ENCODE data around the gene BIRC7.

BIRC7 gene

GRCh38 chr20:63255931-63256704, 20.4 kb downstream of the BIRC7 start:
- no peak for DNase-seq
- Histone ChIP-seq H3K4me2 (ENCODE audit: low read length) (no peak overlapping the region), H3K27me3 (ENCODE audit: insufficient read depth, low read length, poor library complexity) (peaks cover 10% of the 10 kb centered on the region), H2BK120ac (ENCODE audit: low read depth, low read length) (no peak overlapping the region), H2BK15ac (replicated peaks; ENCODE audit: low read depth) (no peak overlapping the region), H2AK5ac (ENCODE audit: low read length) (no peak overlapping the region), H3K79me1 (ENCODE audit: low read length) (no peaks in the 10 kb centered on the region), H3K56ac (ENCODE audit: low read length) (no peak overlapping the region), H4K8ac (ENCODE audit: low read depth, low read length) (no peak overlapping the region), H3K18ac (ENCODE audit: low read length) (no peak overlapping the region), H2BK5ac (ENCODE audit: low read length) (no peak overlapping the region), H3K27ac (ENCODE audit: low read depth, low read length) (no peak overlapping the region), H3K4ac (ENCODE audit: low read depth, low read length) (no peak overlapping the region), H3K36me3 (ENCODE audit: control insufficient read depth, insufficient read depth, low read length) (no peaks in the 10 kb centered on the region), H3K23ac (ENCODE audit: low read length) (no peak overlapping the region), H4K5ac (ENCODE audit: low read length) (no peak overlapping the region), H3K4me3 (ENCODE audit: low read length) (no peak overlapping the region), H3K9ac (ENCODE audit: low read length) (no peak overlapping the region), H3K4me1 (ENCODE audit: control insufficient read depth, low read depth, low read length) (no peaks in the 10 kb centered on the region), H3K79me2 (ENCODE audit: control insufficient read depth, insufficient read depth, low read length) (no peaks in the 10 kb centered on the region)
- 100% methylated on average over 1 of the region's 31 CpGs for WGBS (ENCODE audit: extremely low coverage, insufficient coverage, low lambda C conversion rate)

GRCh38 chr20:63256954-63257353, 21.2 kb downstream of the BIRC7 start:
- Histone ChIP-seq H3K4me2 (ENCODE audit: low read length) (no peak overlapping the region), H3K27me3 (ENCODE audit: insufficient read depth, low read length, poor library complexity) (peaks cover 10% of the 10 kb centered on the region), H3K4ac (ENCODE audit: low read depth, low read length) (no peak overlapping the region), H2BK15ac (replicated peaks; ENCODE audit: low read depth) (no peak overlapping the region), H3K4me3 (ENCODE audit: low read length) (no peak overlapping the region), H4K5ac (ENCODE audit: low read length) (no peak overlapping the region), H3K9ac (ENCODE audit: low read length) (no peak overlapping the region), H3K79me2 (ENCODE audit: control insufficient read depth, insufficient read depth, low read length) (no peaks in the 10 kb centered on the region), H3K27ac (ENCODE audit: low read depth, low read length) (no peak overlapping the region), H3K4me1 (ENCODE audit: control insufficient read depth, low read depth, low read length) (no peaks in the 10 kb centered on the region), H2BK120ac (ENCODE audit: low read depth, low read length) (no peak overlapping the region), H2AK5ac (ENCODE audit: low read length) (no peak overlapping the region), H4K8ac (ENCODE audit: low read depth, low read length) (no peak overlapping the region), H3K18ac (ENCODE audit: low read length) (no peak overlapping the region), H3K79me1 (ENCODE audit: low read length) (no peaks in the 10 kb centered on the region), H3K36me3 (ENCODE audit: control insufficient read depth, insufficient read depth, low read length) (no peaks in the 10 kb centered on the region), H2BK5ac (ENCODE audit: low read length) (no peak overlapping the region), H3K56ac (ENCODE audit: low read length) (peak overlapping the region; percentile 49), H3K23ac (ENCODE audit: low read length) (no peak overlapping the region)
- no peak for DNase-seq
- no CpG with 5 or more reads among the region's 4 CpGs for WGBS (ENCODE audit: extremely low coverage, insufficient coverage, low lambda C conversion rate)

GRCh38 chr20:63257629-63258028, 21.9 kb downstream of the BIRC7 start:
- no peak for DNase-seq
- H3K27ac ChIP-seq (ENCODE audit: low read depth, low read length) = no peak overlapping the region
- no peak overlapping the region for H2BK120ac ChIP-seq (ENCODE audit: low read depth, low read length)
- H2AK5ac ChIP-seq (ENCODE audit: low read length) = no peak overlapping the region
- no peak overlapping the region for H3K56ac ChIP-seq (ENCODE audit: low read length)
- no peak overlapping the region for H2BK5ac ChIP-seq (ENCODE audit: low read length)
- H3K79me2 ChIP-seq (ENCODE audit: control insufficient read depth, insufficient read depth, low read length) = no peaks in the 10 kb centered on the region
- no peaks in the 10 kb centered on the region for H3K4me1 ChIP-seq (ENCODE audit: control insufficient read depth, low read depth, low read length)
- no peak overlapping the region for H2BK15ac ChIP-seq (replicated peaks; ENCODE audit: low read depth)
- no peak overlapping the region for H3K23ac ChIP-seq (ENCODE audit: low read length)
- no peak overlapping the region for H3K4me3 ChIP-seq (ENCODE audit: low read length)
- H3K36me3 ChIP-seq (ENCODE audit: control insufficient read depth, insufficient read depth, low read length) = no peaks in the 10 kb centered on the region
- no peak overlapping the region for H4K8ac ChIP-seq (ENCODE audit: low read depth, low read length)
- H3K18ac ChIP-seq (ENCODE audit: low read length) = no peak overlapping the region
- H3K27me3 ChIP-seq (ENCODE audit: insufficient read depth, low read length, poor library complexity) = peaks cover 10% of the 10 kb centered on the region
- H3K4ac ChIP-seq (ENCODE audit: low read depth, low read length) = no peak overlapping the region
- H3K79me1 ChIP-seq (ENCODE audit: low read length) = no peaks in the 10 kb centered on the region
- H4K5ac ChIP-seq (ENCODE audit: low read length) = no peak overlapping the region
- H3K9ac ChIP-seq (ENCODE audit: low read length) = no peak overlapping the region
- H3K4me2 ChIP-seq (ENCODE audit: low read length) = no peak overlapping the region
- WGBS (ENCODE audit: extremely low coverage, insufficient coverage, low lambda C conversion rate) = no CpG with 5 or more reads among the region's 13 CpGs

GRCh38 chr20:63258781-63259180, 23.1 kb downstream of the BIRC7 start:
- no peak for DNase-seq
- Histone ChIP-seq H3K4me2 (ENCODE audit: low read length) (no peak overlapping the region), H3K18ac (ENCODE audit: low read length) (no peak overlapping the region), H2BK5ac (ENCODE audit: low read length) (no peak overlapping the region), H3K79me1 (ENCODE audit: low read length) (no peaks in the 10 kb centered on the region), H3K79me2 (ENCODE audit: control insufficient read depth, insufficient read depth, low read length) (no peaks in the 10 kb centered on the region), H2BK120ac (ENCODE audit: low read depth, low read length) (no peak overlapping the region), H3K4me3 (ENCODE audit: low read length) (no peak overlapping the region), H2AK5ac (ENCODE audit: low read length) (no peak overlapping the region), H4K8ac (ENCODE audit: low read depth, low read length) (no peak overlapping the region), H3K56ac (ENCODE audit: low read length) (no peak overlapping the region), H3K27ac (ENCODE audit: low read depth, low read length) (no peak overlapping the region), H3K23ac (ENCODE audit: low read length) (no peak overlapping the region), H3K27me3 (ENCODE audit: insufficient read depth, low read length, poor library complexity) (peaks cover 7% of the 10 kb centered on the region), H3K4ac (ENCODE audit: low read depth, low read length) (no peak overlapping the region), H4K5ac (ENCODE audit: low read length) (no peak overlapping the region), H3K36me3 (ENCODE audit: control insufficient read depth, insufficient read depth, low read length) (no peaks in the 10 kb centered on the region), H3K4me1 (ENCODE audit: control insufficient read depth, low read depth, low read length) (no peaks in the 10 kb centered on the region), H3K9ac (ENCODE audit: low read length) (no peak overlapping the region), H2BK15ac (replicated peaks; ENCODE audit: low read depth) (no peak overlapping the region)
- WGBS (ENCODE audit: extremely low coverage, insufficient coverage, low lambda C conversion rate) = no CpG with 5 or more reads among the region's 8 CpGs

GRCh38 chr20:63259734-63260460, 24.2 kb downstream of the BIRC7 start:
- Histone ChIP-seq H4K8ac (ENCODE audit: low read depth, low read length) (no peak overlapping the region), H3K9ac (ENCODE audit: low read length) (no peak overlapping the region), H2BK15ac (replicated peaks; ENCODE audit: low read depth) (no peak overlapping the region), H3K4me1 (ENCODE audit: control insufficient read depth, low read depth, low read length) (no peaks in the 10 kb centered on the region), H3K27me3 (ENCODE audit: insufficient read depth, low read length, poor library complexity) (peaks cover 5% of the 10 kb centered on the region), H3K4me3 (ENCODE audit: low read length) (no peak overlapping the region), H2BK120ac (ENCODE audit: low read depth, low read length) (no peak overlapping the region), H3K23ac (ENCODE audit: low read length) (no peak overlapping the region), H2BK5ac (ENCODE audit: low read length) (no peak overlapping the region), H3K27ac (ENCODE audit: low read depth, low read length) (no peak overlapping the region), H3K4me2 (ENCODE audit: low read length) (no peak overlapping the region), H3K36me3 (ENCODE audit: control insufficient read depth, insufficient read depth, low read length) (no peaks in the 10 kb centered on the region), H3K4ac (ENCODE audit: low read depth, low read length) (no peak overlapping the region), H3K18ac (ENCODE audit: low read length) (no peak overlapping the region), H4K5ac (ENCODE audit: low read length) (no peak overlapping the region), H3K79me2 (ENCODE audit: control insufficient read depth, insufficient read depth, low read length) (no peaks in the 10 kb centered on the region), H3K56ac (ENCODE audit: low read length) (no peak overlapping the region), H2AK5ac (ENCODE audit: low read length) (no peak overlapping the region), H3K79me1 (ENCODE audit: low read length) (no peaks in the 10 kb centered on the region)
- no CpG with 5 or more reads among the region's 25 CpGs for WGBS (ENCODE audit: extremely low coverage, insufficient coverage, low lambda C conversion rate)
- DNase-seq = no peak
